Activated CD8-positive, alpha-beta memory T cell treated with anti-CD3 and anti-CD28 coated beads, Interleukin-2, amount 50 U/mL, for 24 hours (primary cell): ENCODE data around the gene CCR3.
"Not testable (repeated sequence)": the region's sequence is repeated elsewhere in the genome, so short reads cannot be mapped to it uniquely, and the experiment has no call there.

Experiments used
- DNase-seq: peaks from one replicate; pipeline ENCODE4 v3.0.0-alpha.2; 2020; ENCODE audit errors: extremely low read depth

Gene CCR3

DNA sequence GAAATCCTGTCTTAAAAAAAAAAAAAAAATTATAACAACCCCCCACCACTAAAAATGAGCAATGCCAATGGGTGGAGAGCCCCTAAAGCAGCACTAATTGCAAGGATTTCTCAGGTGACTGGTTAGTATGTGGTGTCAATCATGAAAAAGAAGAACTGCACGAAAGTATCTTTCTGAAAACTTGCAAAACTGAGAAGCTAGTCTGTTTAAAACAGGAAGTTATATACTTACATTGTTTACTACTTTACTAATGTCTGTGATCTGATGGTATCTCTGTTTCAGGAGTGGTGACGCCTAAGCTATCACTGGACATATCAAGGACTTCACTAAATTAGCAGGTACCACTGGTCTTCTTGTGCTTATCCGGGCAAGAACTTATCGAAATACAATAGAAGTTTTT lies at the start of gene CCR3:
Gene CCR3 (plus strand): TSS at position 341 of the 400 bp plus-strand sequence. CDS start 22,699 bp downstream, outside the sequence.
- no peak for DNase-seq

DNA sequence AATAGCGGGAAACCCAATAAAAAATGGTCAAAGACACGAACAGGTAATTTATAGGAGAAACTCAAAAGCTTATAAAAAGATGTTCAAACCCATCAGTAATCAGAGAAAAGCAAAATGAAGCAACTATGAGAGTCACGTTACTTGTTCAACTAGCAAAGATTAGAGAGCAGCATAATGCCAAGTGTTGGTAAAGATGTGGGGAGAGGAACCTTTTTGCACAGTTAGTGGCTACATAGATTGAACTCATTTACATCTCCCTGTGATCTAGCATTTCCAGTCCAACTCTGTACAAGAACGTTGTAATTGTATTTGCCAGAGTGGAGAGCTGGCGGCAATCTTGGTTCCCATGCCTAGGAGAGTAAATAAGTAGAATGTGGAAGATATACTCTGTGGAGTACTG lies 49.3 kb upstream of the CCR3 start:
- DNase-seq = no peak

DNA sequence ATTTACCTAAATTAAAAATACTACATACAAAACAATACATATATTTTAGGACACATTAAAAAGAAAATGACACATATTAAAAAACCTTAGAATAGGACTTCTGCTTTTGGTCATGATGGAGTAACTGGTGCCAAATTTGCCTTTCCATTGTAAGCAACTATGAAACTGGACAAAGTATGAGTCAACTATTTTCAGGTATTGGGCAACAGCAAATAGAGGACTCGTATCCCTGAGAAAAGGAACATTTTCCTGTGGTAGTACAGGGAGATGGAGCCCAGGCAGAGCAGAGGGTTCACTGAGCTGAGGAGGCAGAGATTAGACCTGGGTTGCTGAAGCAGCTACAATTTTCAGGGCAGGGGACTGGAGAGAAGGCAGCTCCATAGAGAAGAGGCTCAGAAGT lies 48.8 kb upstream of the CCR3 start:
- no peak for DNase-seq

DNA sequence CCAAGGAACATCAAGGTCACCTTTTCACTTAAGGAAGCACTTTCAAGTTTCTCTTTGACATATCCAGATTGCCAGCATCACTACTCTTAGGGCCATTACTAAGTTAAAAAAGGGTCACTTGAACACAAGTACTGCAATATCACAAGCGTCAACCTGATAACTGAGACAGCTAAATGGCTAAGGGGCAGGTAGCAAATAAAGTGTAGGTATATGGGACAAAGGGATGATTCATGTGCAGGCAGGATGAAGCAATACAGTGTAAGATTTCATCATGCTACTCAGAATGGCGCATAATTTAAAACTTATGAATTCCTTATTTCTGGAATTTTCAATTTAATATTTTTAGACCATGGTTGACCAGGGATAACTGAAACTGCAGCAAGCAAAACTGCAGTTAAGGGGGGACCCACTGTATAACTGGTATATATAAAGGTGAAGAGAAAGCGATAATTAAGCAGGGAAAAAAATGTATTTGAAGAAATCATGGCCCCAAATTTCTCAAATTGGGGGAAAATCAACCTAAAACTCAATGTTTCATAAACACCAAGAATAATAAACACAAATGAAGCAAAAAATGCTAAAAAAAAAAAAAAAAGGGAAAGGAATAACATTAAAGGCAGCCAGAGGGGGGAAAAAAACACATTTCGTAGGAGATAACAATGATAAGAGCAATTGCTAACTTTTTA lies 47.2 kb upstream of the CCR3 start:
- no peak for DNase-seq

DNA sequence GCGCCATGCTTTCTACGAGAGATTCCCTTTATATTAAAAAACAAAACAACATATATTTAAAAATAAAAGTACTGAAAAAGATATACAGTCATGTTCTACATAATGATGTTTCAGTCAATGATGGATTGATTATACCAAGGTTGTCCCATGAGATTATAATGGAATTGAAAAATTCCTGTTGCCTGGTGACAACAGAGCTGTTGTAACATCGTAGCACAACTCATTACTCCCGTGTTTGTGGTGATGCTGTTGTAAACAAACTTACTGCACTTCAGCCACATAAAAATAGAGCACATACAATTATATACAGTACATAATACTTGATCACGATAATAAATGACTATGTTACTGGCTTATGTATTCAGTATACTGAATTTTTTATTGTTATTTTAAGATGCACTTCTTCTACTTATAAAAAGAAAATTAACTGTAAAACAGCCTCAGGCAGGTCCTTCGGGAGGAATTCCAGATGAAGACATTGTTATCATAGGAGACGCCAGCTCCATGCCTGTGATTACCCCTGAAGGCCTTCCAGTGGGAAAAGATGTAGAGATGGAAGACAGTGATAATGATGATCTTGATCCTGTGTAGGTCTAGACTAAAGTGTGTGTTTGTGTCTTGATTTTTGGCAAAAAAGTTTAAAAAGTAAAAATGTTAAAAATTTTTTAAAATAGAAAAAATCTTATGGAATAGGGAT lies 45.9 kb upstream of the CCR3 start:
- DNase-seq = no peak

DNA sequence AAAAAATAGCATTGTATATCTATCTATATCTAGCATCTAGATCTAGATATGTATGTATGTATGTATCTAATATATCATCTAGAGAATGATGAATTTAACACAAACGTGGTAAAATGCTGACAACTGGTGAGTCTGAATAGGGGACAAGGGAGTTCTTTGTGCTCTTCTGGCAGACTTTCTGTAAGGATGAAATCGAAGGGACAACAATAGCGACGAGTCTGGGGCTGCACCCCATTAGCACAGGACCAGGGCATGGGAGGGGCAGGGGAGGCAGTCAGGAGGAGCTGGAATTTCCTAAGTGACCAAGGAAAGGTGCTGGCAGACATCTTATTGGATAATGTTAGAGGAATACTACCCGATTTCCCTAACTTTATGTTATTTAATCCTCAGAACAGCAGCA lies 42.0 kb upstream of the CCR3 start:
- DNase-seq = no peak

DNA sequence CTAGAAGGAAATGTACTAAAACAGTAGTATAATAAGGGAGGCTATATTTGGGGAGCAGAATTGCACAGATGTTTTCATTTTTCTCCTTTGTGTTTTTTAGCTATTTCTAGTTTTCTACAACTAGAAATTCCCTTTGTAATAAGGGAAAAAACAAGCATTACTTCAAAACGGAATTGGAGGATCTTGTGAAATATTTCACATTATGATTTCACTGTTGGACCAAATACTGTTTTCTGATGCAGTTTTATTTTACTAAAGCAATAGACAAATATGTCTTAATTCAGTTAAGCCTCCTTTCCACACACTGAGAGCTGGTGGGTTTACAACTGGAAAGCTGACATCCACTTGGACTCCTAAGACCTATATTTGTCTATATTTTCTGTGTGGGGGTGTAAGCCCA lies 41.5 kb upstream of the CCR3 start:
- DNase-seq = no peak

DNA sequence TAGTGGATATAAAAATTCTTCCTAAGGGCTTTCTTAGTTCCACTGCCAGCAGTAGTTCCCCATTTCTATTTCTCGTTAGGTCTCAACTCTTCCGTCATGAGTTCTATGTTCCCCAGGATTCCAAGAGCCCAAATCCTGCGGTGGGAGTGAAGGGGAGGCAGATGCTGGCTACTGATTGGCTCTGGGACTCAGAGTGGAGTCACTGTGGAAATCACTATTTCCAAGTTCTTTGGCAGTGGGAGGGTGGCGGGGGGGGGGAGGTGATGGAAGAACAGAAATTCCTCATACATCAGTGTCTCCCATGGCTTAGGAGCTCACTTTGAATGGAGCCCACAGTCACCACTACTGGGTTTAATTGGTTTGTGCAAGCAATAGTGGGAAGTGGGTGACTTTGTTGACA lies 39.7 kb upstream of the CCR3 start:
- DNase-seq = no peak

DNA sequence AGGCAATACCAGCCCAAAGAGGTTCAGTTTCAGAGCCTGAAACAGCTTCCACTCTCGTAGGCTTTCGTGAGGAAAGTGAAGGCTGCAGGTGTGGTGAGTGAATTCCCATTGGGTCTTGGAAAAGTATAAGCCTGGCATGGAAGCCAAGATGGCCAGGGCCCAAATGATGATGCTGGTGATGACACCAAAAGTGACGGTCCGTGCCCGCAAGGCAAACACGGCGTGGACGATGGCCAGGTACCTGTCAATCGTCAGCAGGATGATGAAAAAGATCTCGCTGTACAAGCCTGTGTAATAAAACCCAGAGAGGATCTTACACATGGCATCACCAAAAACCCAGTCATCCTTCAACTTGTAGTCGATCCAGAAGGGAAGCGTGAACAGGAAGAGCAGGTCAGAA lies 38.6 kb upstream of the CCR3 start:
- no peak for DNase-seq

DNA sequence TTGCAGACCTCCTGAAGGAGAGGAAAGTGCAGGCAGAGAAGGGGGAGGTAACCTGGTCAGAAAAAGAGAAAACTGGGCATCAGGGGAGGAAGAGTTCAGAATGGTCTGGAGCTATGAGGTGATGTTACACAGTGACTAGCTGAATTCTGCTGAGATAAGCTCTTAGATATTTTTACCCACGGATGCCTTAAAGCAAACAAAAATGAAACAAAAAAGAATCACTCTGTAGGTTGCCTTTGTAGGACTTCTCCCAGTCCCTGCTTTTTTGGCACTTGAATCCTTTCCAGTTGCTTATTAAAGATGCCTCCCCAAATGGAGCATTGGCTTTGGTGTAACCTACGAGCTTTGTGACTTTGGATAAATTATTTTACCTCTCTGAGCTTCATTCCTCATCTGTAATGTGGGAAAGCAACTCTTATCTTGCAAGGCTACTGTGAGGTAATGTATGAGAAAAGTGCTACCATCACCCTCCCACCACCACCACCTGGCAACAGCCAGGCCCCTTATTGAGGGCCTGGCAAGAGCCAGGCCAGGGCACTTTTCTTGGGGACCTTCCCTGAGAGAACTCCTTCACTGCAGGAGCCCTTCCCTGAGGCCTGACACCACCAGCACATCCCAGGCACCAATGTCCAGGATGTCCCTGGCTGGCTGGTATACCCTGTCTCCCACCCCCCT lies 36.8 kb upstream of the CCR3 start:
- DNase-seq = no peak

DNA sequence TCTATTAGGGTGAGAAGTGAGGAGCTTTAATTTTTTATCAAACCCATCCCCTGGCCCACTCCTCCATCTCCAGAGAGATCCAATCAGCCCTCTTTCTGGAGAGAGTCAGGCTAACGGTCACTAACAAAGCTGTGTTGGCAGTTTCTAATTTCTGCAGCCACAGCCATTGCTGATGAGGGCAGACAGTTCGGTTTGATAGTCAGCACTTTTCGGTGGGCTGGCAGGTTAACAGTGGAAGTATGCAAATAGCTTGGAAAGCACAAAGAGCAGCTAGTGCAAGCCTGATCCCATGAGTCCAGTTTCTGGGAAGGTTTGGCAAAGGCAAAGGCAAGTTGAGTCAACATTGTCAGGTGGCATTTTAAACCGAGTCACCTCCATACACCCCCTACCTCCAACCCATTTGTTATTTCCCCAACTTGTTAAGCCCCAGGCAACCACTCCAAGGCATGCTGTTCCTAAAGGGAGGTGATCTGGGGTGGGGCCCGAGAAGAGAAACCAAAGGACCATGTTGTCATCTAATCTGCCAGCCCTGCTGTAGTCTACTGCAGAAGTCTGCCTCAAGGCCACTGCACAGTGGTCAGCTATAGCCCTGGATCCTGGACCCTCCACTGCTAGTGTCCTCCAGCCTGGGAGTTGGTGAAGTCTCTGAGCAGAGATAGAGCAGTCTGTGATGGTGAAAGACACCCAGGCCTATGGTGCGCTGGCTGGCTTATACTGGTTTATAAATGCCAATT lies 35.8 kb upstream of the CCR3 start:
- DNase-seq = no peak

DNA sequence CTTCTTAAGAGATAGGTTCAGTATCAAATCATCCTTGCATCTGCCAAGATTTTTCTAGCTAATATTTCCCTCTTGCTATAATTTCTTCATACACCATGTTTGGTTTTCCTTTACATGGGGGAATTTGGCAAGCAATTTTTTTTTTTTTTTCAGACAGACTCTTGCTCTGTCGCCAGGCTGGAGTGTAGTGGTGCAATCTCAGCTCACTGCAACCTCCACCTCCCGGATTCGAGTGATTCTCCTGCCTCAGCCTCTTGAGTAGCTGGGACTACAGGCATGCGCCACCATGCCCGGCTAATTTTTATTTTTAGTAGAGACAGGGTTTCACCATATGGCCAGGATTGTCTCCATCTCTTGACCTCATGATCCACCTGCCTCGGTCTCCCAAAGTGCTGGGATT lies 34.7 kb upstream of the CCR3 start:
- not testable (repeated sequence) for DNase-seq

DNA sequence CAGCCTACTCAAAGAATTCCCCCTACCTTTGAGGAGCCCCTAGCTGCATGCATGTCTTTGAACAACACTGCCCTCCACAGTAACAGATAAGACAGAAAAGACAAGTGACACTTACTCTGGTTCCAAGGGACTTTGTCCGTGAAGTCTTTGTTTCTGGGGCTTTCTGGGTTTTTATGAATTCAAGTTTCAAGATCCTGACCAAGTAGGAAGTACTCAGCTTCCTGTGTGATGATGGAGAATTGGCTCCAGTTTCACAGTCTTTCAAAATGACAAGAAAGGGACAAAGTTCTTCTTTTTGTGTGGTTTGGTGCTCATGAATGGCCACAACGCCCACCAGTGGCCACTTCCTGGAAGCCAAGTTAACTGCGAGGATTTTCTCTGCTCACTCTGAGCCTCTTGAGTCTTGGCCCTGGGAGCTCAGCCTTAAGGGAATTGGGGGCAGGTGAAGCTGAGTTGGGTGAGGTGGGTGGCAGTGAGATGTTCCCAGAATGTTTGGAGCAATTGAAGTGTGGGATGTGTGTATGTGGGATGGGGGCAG lies 34.0 kb upstream of the CCR3 start, which contains the start of gene CCR1:
Gene CCR1 (minus strand): TSS at position 147 of the 538 bp plus-strand sequence. CDS start 4,000 bp downstream, outside the sequence.
- DNase-seq = peak; percentile 18

DNA sequence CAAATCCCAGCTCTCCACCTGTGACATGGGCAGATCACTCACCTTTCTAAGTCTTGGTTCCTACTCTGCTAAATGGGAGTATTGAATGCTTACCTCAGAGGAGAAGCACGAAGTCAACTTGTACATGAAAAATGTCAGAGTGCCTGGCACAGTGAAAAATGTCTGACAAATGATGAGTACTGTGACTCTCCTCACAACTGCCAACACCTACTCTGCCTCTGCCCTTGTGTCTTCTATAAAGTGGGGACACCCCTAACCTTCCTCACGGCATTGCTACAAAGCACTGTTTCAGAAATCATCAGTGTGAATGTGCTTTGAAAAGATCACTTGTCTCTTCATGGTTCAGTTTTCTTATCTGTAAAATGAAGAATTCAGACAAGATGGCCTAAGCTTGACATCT lies 33.2 kb upstream of the CCR3 start:
- no peak for DNase-seq

DNA sequence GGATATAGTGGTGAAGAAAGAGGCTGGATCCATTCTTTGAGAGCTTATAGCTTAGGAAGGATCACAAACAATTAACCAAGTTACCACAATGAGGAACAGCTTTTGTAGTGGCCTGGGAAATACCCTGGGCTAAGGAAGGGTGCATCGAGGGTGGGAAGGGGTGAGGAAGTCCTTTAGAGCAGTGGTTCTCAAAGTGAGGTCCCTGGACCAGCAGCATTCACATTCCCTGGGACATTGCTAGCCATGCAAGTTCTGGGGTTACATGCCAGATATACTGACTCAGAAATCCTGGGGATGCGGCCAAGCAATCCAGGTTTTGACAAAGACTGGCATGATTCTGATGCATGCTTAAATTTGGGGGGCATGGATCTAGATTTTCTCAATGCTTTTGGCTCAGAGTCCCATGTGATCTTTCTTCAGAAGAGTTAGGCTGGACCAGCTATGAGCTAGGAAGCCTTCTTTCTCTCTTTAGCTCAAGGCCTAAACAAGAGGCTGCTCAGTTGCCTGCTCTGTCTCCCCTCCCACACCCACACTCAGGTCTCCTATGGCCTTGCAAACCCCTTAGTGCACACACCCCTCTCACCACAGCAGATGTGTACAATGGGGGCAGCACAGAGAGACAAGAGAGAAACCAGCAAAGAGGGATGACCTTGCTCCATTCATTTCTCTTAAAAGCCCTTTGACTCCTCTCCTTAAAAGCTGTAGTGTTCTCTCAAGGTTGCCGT lies 32.4 kb upstream of the CCR3 start:
- no peak for DNase-seq

DNA sequence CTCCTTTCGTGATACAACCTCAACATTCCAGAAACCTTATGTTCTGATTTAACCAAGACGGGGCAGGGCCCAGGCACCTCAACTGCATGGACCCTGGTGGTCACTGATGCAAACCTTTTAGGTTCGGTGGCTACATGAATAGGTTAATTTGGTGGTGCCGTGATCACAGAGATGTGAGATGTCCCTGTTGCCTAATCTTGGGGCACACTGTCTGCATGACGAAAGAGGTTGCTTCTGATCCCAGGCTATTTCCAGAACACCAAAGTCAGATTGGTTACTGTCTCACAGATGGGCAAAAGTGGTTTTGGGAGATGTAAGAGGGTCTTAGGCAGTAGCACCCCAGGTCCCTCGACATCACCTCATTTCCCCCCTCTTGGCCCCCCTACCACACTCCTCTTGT lies 30.2 kb upstream of the CCR3 start:
- DNase-seq = no peak

DNA sequence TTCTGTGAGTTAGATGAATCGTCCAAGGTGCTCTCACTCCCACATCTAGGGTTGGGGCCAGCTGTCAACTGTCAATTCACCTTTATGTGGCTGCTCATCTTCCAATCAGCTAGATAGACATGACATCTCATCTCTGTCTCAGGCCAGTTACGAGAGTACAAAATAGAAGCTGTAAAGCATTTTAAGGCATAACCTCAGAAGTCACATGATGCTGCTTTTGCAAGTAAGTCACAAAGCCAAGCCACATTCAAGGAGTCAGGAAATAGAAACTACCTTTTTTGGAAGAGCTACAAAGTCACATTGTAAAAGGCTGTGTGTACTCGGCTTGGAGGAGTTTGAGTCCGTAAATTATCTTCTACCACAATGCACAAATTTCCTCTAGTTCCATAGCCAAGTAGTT lies 29.1 kb upstream of the CCR3 start:
- DNase-seq = no peak

DNA sequence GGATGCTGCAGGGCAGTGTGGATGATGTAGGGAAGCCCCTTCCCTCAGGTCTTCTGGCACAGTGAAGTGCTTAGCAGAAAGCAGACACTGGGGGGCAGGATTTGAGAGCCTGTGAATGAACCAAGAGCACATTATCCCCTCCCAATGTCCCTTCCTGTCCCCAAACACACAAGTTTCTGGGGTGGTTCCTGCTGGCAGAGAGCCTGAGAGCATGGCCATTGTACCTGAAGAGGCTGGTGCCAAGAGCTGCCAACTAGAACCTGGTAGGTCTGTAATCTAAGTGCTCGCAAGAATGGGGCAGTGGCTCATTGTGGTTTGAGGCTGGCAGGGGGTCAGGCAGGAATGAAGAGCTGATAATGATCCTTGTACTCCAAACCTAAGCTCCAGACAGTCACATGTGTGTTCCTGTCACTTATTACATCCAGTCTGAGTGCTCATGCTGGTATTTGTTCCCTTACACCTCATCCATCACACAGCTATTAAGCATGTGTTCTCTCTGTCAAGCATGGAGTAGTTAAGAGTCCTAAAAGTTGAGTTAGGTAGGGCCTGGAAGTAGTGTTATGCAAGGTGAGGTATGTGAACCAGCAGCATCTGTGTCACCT lies 27.4 kb upstream of the CCR3 start:
- no peak for DNase-seq

DNA sequence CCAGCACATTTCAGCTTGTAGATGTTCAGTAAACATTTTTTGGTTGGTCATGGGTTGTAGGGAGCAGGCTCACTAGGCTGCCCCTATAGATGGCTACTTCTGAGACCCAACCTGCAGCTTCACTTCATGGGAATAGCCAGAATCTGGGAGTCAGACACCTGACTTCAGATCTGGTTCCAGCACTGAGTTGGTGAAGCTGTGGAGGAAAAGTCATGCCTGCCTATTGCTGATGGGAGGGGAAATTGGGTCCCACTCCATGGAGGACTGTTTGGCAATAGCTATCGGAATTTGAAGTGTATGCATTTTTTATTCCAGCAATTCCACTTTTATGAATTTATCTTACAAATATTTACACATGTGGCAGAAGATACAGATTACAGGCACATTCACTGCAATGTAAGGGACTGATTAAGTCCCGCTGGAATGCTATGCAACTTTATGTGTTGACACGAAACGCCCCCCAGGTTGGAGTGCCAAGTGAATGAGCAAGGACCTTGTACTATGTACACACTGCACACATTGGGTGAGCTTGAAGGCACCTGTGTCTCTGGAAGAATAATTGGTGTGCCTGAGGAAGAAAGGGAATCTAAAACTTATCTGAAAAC lies 26.3 kb upstream of the CCR3 start:
- no peak for DNase-seq

DNA sequence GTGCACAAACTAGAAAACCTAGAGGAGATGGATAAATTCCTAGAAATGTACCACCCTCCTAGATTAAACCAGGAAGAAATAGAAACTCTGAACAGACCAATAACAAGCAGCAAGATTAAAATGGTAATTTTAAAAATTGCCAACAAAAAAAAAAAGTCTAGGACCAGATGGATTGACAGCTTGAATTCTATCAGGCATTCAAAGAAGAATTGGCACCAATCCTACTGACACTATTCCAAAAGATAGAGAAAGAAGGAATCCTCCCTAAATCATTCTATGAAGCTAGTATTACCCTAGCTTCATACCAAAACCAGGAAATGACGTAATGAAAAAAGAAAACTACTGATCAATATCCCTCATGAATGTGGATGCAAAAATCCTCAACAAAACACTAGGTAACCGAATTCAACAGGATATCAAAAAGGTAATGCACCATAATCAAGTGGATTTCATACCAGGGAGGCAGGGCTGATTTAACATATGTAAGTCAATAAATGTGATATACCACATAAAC lies 24.0 kb upstream of the CCR3 start:
- DNase-seq = no peak
